HG03135 (cell line): ENCODE data around the gene MYEOV.

Source experiments
- ATAC-seq: cut with Tn5 transposase; IDR thresholded peaks from one replicate; pipeline ENCODE4 v1.9.1; 2021; ENCODE audit warnings: mild to moderate bottlenecking, moderate library complexity; ENCODE audit not compliant: unreplicated experiment

Gene MYEOV

DNA sequence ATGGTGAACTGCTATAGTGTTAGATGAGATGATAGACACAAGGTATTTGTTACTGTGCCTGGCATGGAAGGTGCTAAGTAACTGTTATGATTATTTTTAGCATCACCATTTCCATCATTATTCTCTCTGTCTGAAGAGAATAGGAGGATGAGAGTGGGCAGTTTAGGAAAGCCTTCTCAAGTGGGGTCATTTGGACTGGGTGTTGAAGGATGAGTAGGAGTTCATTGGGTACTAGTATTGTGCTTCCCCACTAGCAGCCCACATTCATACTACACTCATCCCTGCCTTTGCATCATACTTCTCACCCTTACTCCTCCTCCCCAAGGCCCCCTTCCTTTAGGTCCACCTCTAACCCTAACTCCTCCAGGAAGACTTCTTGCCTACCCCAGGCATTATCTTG is 20.6 kb downstream of the MYEOV start:
- no peak for ATAC-seq

DNA sequence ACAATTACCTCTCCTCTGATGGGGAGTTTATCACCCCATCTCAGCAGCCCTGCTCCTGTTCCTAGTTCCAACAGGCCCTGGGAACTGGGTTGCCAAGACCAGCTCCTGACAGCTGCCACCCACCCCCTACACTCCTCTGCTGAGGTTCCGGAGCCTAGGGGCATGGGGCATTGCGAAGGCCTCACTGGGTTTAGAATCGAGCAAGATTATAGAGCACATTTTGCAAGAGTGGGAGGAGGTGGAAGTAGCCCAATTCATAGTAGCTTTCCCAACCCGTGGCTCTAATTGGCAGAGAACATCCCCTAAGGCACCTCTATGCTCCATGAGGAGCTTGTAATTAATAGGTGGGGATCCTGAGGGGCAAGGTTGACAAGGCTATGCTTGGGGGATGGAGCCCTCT is 23.0 kb downstream of the MYEOV start:
- no peak for ATAC-seq

DNA sequence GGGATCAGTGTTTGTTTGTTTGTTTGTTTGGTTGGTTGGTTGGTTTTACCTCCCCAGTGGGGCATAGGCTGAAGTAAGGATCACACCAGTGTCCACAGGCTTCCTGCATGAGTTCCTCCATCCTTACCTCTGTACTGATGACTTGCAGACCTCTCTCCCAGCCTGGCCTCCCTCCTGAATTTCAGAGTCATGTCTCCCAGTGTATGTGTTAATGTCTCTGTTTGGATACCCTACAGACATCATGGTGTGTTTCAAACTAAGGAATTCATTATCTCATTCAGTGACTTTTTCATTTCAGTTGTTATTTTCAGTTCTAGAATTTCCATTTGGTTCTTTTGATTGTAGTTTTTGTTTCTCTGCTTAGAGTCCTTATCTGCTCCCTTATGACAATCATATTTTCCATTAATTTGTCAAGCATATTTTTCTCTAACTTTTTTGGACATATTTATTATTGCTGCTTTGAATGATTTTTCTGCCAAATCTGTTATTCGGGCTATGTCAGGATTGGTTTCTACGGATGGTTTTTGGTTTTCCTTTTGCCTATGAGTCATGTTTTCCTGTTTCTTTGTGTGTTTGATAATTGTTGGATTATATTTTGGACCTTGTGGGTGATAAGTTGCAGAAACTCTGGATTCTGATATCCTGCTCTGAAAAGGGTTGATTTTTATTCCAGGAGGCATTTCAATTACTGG is 23.6 kb downstream of the MYEOV start:
- no peak for ATAC-seq

DNA sequence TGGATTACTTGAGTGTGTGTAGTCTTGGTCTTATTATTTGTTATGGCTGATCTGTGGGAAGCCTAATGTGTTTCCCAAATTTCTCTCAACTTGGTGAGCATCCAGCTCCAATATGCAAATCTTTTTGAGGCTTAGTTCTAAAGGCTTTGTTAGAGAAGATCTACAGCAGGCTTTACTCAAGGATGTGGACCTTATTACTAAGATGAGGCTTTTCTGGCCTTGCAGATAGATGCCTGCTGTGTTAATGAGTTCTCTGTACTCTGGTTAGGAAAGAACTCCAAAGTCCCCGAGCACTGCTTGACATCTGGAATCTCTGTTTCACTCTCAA is 24.1 kb downstream of the MYEOV start:
- no peak for ATAC-seq

DNA sequence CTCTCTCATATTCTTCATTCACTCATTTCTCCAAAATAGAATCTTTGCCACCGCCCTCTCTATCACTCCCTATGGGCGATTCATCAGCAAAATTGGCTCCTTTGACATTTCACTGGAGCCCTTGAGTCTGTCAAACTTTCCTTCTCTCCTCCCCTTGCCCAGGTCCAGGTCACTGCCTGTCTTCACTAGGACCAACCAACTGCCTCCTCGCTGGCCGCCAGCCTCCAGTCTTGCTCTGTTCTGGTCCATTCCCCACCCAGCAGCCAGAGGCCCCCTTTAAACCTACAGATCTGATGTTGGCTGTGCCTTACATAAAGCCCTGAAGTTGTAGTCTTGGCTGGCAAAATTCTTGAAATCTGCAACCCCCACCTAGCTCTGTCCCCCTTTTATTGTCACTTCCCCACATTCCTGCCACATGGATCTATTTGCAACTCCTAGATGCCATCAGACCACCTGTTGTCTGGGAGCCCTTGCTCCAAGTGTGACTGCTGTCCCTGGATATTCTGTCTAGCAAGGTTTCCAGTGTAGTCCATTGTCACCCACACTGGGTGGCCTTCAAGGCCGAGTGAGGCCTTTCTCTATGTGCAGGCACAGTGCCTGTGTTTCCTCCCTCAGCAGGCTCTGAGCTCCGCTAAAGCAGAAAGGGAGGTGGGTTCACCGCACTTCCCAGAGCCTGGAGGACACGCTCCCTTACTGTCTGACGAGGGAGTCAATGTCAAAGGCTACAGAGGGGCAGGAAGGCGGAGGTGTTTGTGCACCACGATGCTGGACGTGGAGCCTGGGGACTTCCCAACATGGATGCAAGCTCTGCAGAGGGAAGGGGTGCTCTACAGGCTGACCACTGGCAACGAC is 25.5 kb downstream of the MYEOV start:
- no peak for ATAC-seq

DNA sequence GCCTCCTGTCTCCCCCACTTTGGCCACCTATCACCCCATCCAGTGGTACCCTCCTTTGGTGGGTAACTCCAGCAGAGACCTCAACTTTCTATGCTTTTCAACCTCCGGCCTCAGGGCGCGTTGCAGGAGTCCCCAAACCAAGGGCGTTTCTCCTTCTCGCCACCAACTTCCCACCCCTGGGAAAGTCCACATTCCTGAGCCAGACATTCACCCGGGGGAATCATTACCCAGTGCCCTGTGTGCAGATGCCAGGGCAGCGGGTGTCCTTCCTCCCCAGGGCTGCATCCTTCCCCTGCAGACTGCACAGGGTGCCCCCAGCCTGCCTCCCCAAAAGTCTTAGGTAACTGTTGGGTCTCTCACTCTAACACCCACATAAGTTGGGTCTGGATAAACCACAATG is 26.4 kb downstream of the MYEOV start:
- ATAC-seq = no peak

DNA sequence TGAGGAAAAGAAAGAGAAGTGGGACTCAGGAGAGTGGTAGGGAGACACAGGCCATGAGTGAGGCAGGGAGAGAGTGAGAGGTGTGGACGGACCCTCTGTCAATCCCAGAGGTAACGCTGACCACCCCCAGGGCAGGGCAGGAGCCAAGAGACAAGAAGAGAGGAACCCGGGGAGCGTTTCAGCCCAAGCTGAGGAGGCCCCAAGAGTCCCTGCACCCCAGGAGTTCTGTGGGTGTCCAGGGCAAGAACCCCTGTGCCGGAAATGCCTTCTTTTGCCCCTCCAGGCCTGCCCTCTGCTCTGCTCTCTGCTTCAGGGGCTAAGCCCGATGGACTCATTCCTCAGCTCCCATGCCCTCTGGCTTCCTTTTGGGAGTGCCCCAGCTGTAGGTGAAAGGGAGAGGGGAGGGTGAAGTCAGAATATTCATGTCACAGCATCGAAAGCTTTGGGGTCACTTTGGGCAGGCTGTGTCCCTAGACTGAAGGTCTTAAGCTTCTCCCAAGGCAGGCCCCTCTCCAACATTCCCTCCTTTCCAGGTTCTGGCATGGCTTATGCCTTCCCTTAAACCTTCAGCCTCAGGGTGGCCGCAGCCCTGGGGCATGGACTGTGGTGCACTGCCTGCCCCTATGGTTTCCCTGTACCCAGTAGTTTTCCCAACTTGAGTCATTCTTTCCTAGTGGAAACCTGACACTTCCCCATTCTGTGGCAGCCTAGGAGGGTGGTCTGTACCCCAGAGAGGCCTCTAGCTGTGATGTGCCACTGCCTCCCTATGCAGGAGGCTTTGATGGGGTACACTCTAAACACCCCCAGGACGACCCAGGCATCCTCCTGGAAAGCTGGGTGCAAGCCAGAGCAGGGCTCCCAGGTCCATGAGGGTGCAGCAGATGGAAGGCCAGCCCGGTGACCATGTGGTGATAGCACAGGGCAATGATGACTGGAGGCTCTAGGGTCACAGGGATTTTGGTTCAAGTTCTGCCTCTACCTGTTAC is 27.1 kb downstream of the MYEOV start:
- ATAC-seq = no peak

DNA sequence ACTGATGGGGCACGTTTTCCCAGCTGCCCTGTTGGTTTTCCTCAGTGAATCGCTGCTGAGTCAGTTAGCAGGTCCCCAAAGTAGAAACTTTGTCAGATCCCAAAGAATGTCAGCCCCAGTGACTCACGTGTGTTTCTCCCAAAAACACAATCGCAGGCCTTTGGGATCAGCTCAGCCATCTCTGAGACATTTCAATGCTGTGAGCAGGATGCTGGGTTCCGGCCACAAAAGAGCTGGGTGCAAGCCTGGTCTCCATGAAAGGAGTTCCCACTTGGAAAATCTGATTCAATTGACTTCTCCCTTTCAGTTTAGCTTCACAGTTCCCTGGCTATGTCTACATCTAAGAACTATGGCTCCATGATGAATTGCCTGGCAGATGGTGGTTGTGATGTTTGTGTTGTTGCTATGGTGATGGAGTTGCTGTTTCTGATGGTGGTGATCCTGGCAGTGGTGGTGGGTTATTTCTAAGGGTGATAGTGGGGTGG is 28.0 kb downstream of the MYEOV start:
- ATAC-seq = no peak

DNA sequence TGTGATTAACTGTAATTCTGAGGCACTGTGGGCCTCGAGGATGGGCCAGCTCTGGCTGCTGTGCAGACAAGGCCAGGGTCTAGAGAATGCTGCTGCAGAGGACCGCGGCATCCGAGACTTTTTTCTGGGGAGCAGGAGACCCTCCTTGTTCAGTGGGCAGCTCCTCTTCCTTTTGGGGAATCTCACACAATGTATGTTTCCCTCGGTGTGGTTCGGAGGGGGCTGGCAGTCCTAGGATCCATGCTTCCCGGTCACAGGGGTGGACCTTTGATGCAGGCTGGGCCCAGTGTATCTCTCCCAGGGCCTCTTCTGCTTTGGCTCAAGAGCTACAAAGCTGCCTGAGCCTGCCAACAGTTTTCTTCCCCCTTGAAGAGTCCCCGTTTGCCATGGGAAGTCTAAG is 31.5 kb downstream of the MYEOV start:
- no peak for ATAC-seq

DNA sequence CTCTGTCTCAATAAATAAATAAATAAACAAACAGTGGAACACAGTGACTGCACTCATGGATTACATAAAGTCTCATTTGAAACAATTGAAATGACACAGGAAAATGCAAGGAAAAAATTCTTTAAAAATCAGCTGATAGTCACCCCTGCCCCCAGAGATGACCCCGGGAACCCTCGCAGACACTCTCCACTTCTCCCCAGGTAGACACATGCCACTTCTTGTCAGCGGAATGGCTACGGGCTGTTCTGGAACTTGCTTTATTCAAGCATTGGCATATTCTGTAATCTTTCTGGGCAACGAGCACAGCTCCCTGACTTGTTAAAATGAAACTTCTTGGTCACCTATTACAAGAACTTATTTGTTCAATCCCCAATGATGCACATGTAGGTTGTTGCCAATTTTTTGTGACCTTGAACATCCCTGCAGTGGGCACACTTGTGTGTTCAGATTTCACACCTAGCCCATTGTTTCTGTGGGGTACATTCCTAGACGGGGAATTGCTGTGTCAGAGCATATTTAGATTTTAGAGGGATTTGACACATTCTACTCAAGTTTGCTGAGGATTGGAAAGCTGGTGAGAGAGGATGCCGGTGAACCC is 32.8 kb downstream of the MYEOV start:
- ATAC-seq = no peak

DNA sequence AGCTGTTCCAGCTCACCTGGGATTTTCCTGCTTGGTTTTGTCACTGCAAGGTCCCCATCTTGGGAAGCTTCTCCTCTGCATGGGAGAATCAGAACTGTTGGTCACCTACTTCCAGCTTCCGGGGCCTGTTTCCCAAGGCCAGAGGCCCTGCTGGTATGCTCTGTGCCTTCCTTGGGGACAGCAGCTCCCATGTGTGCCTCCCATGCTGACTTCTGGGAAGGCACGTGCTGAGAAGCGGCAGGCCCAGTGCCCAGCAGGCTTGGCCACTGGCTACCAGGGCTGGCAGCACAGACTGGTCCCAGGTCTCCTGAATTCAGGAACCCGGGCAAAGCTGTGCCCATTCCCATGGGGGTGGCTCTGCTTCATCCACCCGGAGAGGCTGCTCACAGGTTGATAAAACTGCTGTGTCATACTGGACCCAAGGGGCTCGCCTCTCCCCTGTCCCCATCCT is 33.8 kb downstream of the MYEOV start:
- no peak for ATAC-seq

DNA sequence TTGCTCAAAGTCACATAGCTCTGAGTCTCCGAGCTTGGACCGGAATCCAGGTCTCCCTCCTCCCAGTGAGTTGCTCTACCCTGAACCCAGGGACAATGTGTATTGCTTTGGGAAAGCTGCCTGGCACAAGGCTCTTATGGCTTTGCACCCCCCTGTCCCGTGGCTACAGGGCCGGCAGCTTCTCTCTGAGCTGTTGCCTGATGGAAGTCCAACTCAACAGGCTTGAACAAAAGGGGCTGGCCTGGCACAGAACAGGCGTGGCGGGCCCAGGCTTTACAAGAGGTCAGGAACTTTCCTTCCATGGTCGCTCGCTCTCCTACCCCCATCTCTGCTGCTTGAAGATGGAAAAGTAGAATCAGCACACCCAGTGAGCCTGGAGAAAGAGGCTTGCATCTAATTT is 34.3 kb downstream of the MYEOV start:
- ATAC-seq = no peak

DNA sequence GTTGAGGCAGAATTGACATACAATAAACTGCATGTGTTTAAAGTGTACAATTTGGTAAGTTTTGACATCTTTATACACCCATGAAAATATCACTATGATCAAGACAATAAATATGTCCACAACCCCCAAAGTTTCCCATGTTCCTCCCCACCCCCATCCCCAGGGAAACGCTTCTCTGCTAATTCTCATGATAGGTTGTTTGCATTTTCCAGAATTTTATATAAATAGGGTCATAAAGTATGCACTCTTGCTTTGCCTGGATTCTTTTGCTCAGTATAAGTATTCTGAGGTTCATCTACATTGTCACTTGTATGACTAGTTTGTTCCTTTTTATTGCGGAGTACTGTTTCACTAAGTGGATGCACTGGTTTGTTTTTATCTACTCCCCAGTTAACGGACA is 35.6 kb downstream of the MYEOV start:
- no peak for ATAC-seq

DNA sequence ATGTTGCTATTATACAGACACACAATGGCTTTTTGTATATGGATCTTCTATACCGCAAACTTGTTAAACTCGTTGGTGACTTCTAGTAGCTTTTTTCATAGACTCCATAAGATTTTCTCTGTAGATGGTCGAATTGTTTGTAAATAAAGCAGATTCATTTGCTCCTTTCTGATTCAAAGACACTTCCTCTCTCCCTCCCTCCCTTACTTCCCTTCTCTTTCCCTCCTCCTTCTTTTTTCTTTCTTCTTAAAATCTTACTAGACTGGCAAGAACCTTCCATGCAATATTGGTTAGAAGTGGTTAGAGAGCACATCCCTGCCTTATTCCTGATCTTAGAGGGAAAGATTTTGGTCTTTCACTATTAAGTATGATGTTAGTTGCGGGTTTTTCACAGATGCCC is 36.4 kb downstream of the MYEOV start:
- ATAC-seq = no peak

DNA sequence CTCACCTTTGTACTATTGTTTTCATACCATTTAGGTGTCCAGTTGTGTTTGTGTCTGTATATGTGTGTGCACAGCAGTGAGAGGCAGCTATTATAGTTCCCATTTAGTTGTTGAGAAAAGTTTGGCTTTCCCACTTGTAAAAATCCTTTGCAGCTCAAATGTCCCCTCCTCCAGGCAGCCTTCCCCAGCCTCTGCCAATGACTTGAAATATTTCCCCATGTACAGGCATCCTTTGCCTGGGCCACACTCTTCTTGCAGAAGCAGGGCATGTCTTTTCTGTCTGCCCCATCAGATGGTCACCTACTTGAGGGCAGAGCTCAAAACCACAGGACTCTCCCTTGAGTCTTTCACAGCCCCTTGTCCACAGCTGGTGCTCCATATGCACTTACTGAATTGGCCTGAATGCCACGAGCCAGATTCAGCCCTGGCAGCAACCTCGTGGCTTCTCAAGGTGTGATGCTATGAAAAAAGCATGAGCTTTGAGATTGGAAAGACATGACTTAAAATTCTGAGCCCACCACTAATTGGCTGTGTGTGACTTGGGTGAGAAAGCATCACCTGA is 39.3 kb downstream of the MYEOV start:
- ATAC-seq = no peak

DNA sequence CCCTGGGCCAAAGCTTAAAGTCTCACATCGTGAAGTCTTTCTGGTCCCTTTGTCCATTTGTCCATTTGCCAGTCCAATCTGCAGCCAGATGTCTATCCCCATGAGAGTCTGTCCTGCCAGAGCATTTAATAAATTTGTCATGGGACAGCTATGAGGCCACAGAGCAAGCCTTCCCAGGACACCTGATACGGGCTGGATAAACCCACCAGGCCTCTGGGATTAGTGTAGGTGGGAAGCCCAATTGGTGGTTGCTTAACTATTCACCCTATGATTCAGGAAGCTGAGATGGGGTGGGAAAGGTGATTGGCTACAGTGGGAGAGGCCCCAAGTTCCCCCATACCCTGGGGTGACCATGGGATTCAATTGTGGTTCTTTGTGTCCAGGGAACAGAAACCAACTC is 39.9 kb downstream of the MYEOV start:
- no peak for ATAC-seq

DNA sequence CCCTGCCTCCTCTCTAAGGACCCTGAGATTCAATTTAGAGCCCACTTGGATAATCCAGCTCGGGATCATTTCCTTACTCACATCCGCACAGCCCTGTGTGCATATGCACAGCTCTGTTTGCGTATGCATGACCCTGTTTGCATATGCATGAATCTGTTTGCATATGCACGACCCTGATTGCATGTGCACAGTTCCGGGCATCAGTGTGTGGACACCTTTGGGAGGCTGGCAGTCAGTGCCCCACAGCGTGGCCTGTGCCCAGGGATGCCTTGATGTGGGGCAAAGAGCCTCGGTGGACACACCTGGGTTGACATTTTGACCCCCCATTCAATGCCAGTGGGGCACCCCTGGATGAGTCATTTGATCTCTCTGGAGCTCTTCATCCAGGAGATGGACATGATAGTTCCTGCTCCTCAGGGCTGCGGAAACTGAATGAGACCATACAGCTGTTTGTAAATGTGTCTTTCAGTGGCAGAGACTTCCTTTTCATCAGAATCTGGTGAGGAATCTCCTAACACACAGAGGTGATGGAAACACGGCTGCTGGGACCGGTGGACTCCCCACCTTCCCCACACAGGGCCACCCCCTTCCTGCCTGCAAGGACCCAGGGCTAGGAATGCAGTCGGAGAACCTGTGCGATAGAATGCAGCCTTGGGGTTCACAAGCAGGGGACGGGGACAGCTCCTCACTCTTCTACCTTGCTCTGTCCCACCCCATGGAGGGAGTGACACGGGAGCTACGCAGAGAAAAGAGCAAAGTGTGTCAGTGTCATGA is 41.2 kb downstream of the MYEOV start:
- no peak for ATAC-seq

DNA sequence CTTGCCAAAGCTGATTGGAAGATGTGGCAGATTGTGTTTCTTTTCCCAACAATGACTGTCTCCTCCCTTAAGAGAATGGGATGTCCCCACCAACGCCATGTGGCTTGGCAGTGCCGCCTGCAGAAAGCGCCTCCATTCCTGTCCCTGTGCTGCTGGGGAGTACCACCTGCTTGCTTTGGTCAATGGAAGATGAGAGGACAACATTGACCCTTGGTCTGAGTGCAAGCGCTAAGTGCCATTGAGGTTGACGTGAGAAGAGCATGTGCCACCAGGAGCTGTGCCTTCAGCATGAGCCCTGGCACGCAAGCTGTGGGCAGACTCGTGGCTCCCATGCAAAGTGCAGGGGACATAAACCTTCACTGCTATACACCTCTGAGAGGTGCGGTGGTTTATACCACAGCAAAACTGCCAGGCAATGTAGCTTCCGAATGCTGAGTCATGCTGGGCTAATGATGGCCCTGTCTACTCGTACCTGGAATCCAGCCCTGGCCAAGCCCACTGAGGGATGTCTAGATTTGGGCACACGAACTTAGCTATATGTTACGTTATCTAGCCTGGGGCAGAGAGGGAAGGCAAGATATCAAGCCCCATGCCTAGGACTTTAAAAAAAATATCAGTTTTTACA is 41.9 kb downstream of the MYEOV start:
- ATAC-seq = no peak

DNA sequence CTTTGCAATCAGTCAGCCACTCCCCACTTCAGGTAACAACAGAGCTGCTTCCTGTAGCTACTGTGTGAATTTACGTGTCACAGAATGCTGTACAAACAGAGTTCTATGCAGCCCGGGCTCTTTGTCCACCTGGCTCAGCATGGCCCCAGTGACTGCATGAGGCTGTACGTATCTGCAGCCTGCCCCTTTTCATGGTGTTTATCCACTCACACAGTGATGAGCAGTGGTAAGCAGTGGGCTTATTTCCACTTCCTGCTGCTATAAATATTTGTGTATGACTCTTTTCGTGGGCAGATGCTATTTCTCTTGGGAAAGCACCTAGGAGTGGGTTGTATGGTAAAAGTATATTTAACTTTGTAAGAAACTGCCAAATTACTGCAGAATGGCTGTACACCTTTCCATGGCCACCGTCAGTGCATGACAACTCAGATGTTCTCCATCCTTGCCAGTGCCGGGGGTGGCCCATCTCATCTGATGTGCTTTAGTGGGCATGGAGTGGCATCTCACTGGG is 43.3 kb downstream of the MYEOV start:
- no peak for ATAC-seq
